Erythroblast (primary cell): ENCODE results near the gene CDKN2B-AS1.

Experiments used
- GATA1 ChIP-seq: IDR thresholded peaks from 2 replicates; pipeline ENCODE4 v1.6.1; 2011; ENCODE audit warnings: low read depth, mild to moderate bottlenecking, control low read depth, low read length, moderate library complexity
- POLR2A ChIP-seq: IDR thresholded peaks from 2 replicates; pipeline ENCODE4 v1.6.1; 2011; ENCODE audit warnings: mild to moderate bottlenecking, low read length

DNA sequence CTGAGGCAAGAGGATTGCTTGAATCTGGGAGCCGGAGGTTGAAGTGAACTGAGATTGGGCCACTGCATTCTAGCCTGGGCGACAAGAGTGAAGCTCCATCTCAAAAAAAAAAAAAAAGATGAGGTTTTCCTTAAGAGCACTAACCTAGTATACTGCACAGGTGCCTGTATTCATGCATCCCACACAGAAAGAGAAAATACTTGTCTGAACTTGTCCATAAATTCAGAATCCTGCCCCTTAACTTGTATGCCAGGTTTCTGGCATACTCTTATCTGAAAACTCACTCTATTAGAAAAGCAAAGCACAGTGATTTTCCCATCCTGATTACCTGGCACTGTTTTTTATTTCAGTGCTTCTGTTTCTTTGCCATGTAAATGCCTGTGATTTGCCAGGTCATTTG, 139.8 kb downstream of the CDKN2B-AS1 start:
- no peak for TF ChIP-seq POLR2A
- no peak for TF ChIP-seq GATA1
